GM19467 (cell line): ENCODE data around the gene UBAP1L.
"Not testable (repeated sequence)": the region's sequence is repeated elsewhere in the genome, so short reads cannot be mapped to it uniquely, and the experiment has no call there.

ENCODE experiments used
- ATAC-seq: cut with Tn5 transposase; IDR thresholded peaks from one replicate; pipeline ENCODE4 v1.9.1; 2021; ENCODE audit warnings: mild to moderate bottlenecking, moderate library complexity; ENCODE audit not compliant: unreplicated experiment

Gene UBAP1L

DNA sequence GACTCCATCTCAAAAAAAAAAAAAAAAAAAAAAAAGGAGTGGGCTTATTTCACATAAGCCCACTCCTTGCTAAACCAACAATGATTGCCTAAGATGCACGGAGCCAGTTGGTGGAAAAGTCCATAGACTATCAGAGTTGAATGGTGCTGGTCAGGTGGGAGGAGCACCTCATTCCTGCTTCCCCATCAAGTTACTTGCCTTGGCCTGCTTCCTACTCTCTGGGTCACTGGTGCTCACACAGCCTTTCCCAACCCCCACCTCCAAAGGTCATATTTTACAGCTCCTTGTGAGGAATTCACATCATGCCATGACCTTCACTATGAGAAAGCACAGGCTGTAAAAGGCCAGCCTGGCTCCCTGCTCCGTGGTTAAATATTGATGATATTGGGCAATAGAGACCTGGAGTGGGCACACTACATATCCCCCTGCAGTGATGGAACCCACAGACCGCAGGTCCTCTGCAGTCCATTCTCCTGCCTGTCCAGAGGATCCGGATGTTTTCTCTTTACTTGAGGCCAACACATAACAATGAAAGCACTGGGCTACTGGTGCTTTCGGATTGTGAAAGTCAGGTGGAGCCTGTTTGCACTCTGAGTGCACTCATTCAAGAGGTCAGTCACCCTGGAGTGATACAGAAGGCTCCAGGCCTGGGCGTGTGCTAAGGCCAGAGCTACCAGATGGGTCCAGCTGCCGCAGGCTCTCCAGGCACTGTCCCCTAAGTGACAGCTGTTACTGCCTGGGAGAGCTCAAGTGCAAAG is 70.1 kb downstream of the UBAP1L start, which contains the start of gene SLC51B:
Gene SLC51B (plus strand): TSS at position 664 of the 758 bp plus-strand sequence. CDS start 4,618 bp downstream, outside the sequence.
- no peak for ATAC-seq

DNA sequence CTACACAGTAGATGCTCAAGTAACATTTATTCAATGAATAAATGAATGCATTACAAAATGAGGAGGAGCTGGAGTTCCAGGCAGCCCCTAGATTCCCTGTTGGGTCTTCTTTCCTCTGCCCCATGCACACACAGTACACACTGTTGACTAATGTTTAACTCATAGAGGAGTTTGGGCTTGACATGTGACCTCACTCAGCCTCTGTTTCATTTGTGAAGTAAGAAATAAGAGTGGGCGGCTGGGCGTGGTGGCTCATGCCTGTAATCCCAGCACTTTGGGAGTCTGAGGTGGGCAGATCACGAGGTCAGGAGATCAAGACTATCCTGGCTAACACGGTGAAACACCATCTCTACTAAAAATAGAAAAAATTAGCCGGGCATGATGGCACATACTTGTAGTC is 70.8 kb downstream of the UBAP1L start:
- not testable (repeated sequence) for ATAC-seq

- ATAC-seq = no peak
These were observed 72.1 kb downstream of the UBAP1L start for GRCh38 chr15:65042776-65043327.
